ENCODE results near the gene LHFPL2.

The LHFPL2 gene

GRCh38 chr5:78509145-78509865 lies 139.3 kb downstream of the LHFPL2 start:
- in situ Hi-C loops (cut with MboI; ENCODE audit: low sequenced_read_pairs): no loop called here

- in situ Hi-C loops (cut with MboI; ENCODE audit: low sequenced_read_pairs): no loop called here
These were observed 140.3 kb downstream of the LHFPL2 start for GRCh38 chr5:78508186-78508765.

GRCh38 chr5:78507531-78507930 lies 141.0 kb downstream of the LHFPL2 start:
- in situ Hi-C loops (cut with MboI; ENCODE audit: low sequenced_read_pairs): no loop called here

- in situ Hi-C loops (cut with MboI; ENCODE audit: low sequenced_read_pairs): no loop called here
These were observed 142.1 kb downstream of the LHFPL2 start for GRCh38 chr5:78506261-78507024.

GRCh38 chr5:78505860-78506259 lies 142.7 kb downstream of the LHFPL2 start:
- in situ Hi-C loops (cut with MboI; ENCODE audit: low sequenced_read_pairs): no loop called here

GRCh38 chr5:78504704-78505677 lies 143.6 kb downstream of the LHFPL2 start:
- in situ Hi-C loops (cut with MboI; ENCODE audit: low sequenced_read_pairs): no loop called here

GRCh38 chr5:78503958-78504653 lies 144.5 kb downstream of the LHFPL2 start:
- in situ Hi-C loops (cut with MboI; ENCODE audit: low sequenced_read_pairs): no loop called here

GRCh38 chr5:78501411-78502352 lies 146.9 kb downstream of the LHFPL2 start:
- in situ Hi-C loops (cut with MboI; ENCODE audit: low sequenced_read_pairs): no loop called here

- in situ Hi-C loops (cut with MboI; ENCODE audit: low sequenced_read_pairs): no loop called here
These were observed 147.7 kb downstream of the LHFPL2 start for GRCh38 chr5:78500871-78501270.

- in situ Hi-C loops (cut with MboI; ENCODE audit: low sequenced_read_pairs): no loop called here
These were observed 148.5 kb downstream of the LHFPL2 start for GRCh38 chr5:78500028-78500427.

- in situ Hi-C loops (cut with MboI; ENCODE audit: low sequenced_read_pairs): no loop called here
These were observed 149.1 kb downstream of the LHFPL2 start for GRCh38 chr5:78499485-78499884.

GRCh38 chr5:78497573-78498533 lies 150.7 kb downstream of the LHFPL2 start:
- in situ Hi-C loops (cut with MboI; ENCODE audit: low sequenced_read_pairs): no loop called here

GRCh38 chr5:78496373-78496772 lies 152.2 kb downstream of the LHFPL2 start:
- in situ Hi-C loops (cut with MboI; ENCODE audit: low sequenced_read_pairs): no loop called here

GRCh38 chr5:78495800-78496199 lies 152.8 kb downstream of the LHFPL2 start:
- in situ Hi-C loops (cut with MboI; ENCODE audit: low sequenced_read_pairs): no loop called here

- in situ Hi-C loops (cut with MboI; ENCODE audit: low sequenced_read_pairs): no loop called here
These were observed 155.9 kb downstream of the LHFPL2 start for GRCh38 chr5:78492650-78493049.

- in situ Hi-C loops (cut with MboI; ENCODE audit: low sequenced_read_pairs): no loop called here
These were observed 156.3 kb downstream of the LHFPL2 start for GRCh38 chr5:78492224-78492623.

GRCh38 chr5:78490709-78491485 lies 157.7 kb downstream of the LHFPL2 start:
- in situ Hi-C loops (cut with MboI; ENCODE audit: low sequenced_read_pairs): no loop called here
